Measurements from ENCODE around the gene CFL2. TPM values are rescaled to one million over a fixed set of nuclear protein-coding genes. Genes with fewer than 3 reads are reported as not detected.
A peak's percentile ranks its signal among the peaks of the same experiment; 100 is the strongest.

The CFL2 gene
- total and polyA plus RNA-seq, 2 of the 13 experiments (the other 11 are each of a cell fraction or from before 2014, with no cell fraction given): 114 to 158 TPM

DNA sequence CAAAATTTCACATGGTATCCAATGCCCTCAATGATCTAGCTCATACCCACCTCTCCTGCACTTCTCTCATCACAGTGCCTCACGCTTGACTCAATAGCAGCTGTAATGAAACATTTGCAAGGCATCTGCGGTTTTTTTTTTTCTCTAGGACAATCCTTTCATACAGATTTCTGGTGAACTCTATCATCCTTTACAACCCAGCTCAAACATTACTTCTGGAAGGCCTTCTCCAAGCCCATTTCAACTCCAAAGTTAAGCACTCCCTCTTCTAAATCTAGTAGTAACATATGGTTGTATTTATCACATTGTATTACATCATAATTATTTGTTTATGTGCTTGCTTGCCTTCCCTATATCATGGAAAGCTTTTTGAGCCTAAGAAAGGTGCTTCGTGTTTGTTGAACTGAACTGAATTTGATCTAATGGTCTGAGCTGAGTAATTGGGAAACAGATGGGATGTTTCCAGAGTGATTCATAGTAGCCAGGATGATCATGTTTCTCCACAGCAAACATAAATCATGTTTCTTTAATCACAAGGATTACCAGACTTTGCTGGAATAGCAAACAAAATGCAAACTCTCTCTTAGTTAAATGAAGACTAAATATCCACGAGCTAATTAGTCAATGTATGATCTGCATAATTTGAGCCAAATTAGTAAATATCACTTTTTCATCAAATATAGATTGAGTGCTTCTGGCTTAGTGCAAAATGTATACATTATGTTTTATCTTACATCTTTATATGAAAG is 14.3 kb downstream of the CFL2 start (continued):
- TF ChIP-seq, protein P1, sequence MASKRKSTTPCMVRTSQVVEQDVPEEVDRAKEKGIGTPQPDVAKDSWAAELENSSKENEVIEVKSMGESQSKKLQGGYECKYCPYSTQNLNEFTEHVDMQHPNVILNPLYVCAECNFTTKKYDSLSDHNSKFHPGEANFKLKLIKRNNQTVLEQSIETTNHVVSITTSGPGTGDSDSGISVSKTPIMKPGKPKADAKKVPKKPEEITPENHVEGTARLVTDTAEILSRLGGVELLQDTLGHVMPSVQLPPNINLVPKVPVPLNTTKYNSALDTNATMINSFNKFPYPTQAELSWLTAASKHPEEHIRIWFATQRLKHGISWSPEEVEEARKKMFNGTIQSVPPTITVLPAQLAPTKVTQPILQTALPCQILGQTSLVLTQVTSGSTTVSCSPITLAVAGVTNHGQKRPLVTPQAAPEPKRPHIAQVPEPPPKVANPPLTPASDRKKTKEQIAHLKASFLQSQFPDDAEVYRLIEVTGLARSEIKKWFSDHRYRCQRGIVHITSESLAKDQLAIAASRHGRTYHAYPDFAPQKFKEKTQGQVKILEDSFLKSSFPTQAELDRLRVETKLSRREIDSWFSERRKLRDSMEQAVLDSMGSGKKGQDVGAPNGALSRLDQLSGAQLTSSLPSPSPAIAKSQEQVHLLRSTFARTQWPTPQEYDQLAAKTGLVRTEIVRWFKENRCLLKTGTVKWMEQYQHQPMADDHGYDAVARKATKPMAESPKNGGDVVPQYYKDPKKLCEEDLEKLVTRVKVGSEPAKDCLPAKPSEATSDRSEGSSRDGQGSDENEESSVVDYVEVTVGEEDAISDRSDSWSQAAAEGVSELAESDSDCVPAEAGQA (IDR thresholded peaks at IDR 0.05; ENCODE audit: low read depth): no peak
- TF ChIP-seq, protein P1 (CRISPR knock-in tag; IDR thresholded peaks at IDR 0.05; ENCODE audit: borderline replicate concordance): no peak
- TF ChIP-seq ZNF414 (CRISPR knock-in tag; IDR thresholded peaks at IDR 0.05): no peak
- peak; percentile 34; the same call in 1 of the 2 replicates for TF ChIP-seq RXRB (CRISPR knock-in tag; IDR thresholded peaks at IDR 0.05; ENCODE audit: borderline replicate concordance)
- TF ChIP-seq, protein P2, sequence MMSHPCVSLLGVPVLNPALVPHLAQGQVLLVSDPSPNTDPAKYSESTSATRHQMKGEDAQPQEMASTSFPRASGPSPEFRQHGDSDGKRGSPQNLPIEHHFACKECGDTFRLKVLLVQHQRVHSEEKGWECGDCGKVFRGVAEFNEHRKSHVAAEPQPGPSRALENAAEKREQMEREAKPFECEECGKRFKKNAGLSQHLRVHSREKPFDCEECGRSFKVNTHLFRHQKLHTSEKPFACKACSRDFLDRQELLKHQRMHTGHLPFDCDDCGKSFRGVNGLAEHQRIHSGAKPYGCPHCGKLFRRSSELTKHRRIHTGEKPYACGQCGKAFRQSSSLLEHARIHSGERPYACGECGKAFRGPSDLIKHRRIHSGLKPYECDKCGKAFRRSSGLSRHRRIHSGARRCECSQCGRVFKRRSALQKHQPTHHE (CRISPR knock-in tag; IDR thresholded peaks at IDR 0.05; ENCODE audit: borderline replicate concordance): no peak
- no peak for TF ChIP-seq ZNF556 (CRISPR knock-in tag; IDR thresholded peaks at IDR 0.05; ENCODE audit: borderline replicate concordance)
- TF ChIP-seq KLF12 (CRISPR knock-in tag; IDR thresholded peaks at IDR 0.05; ENCODE audit: borderline replicate concordance): no peak
- peak; percentile 32; the same call in 1 of the 2 replicates for TF ChIP-seq IKZF5 (CRISPR knock-in tag; IDR thresholded peaks at IDR 0.05)
- TF ChIP-seq, protein P3, sequence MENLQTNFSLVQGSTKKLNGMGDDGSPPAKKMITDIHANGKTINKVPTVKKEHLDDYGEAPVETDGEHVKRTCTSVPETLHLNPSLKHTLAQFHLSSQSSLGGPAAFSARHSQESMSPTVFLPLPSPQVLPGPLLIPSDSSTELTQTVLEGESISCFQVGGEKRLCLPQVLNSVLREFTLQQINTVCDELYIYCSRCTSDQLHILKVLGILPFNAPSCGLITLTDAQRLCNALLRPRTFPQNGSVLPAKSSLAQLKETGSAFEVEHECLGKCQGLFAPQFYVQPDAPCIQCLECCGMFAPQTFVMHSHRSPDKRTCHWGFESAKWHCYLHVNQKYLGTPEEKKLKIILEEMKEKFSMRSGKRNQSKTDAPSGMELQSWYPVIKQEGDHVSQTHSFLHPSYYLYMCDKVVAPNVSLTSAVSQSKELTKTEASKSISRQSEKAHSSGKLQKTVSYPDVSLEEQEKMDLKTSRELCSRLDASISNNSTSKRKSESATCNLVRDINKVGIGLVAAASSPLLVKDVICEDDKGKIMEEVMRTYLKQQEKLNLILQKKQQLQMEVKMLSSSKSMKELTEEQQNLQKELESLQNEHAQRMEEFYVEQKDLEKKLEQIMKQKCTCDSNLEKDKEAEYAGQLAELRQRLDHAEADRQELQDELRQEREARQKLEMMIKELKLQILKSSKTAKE (CRISPR knock-in tag; IDR thresholded peaks at IDR 0.05; ENCODE audit: borderline replicate concordance): no peak
- no peak for TF ChIP-seq ZNF446 (CRISPR knock-in tag; IDR thresholded peaks at IDR 0.05)
- TF ChIP-seq, protein P4, sequence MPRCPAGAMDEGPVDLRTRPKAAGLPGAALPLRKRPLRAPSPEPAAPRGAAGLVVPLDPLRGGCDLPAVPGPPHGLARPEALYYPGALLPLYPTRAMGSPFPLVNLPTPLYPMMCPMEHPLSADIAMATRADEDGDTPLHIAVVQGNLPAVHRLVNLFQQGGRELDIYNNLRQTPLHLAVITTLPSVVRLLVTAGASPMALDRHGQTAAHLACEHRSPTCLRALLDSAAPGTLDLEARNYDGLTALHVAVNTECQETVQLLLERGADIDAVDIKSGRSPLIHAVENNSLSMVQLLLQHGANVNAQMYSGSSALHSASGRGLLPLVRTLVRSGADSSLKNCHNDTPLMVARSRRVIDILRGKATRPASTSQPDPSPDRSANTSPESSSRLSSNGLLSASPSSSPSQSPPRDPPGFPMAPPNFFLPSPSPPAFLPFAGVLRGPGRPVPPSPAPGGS (CRISPR knock-in tag; IDR thresholded peaks at IDR 0.05): no peak
- peak; percentile 52; the same call in 1 of the 2 replicates for TF ChIP-seq SMARCE1 (IDR thresholded peaks at IDR 0.05; ENCODE audit: borderline replicate concordance)
- TF ChIP-seq ELF3 (CRISPR knock-in tag; IDR thresholded peaks at IDR 0.05): 0 out of 2 replicates have a peak, but pooled peaks have one; percentile 37
- 0 out of 2 replicates have a peak, but pooled peaks have one; percentile 40 for TF ChIP-seq IRF2 (CRISPR knock-in tag; IDR thresholded peaks at IDR 0.05)
- TF ChIP-seq JUN (CRISPR knock-in tag; IDR thresholded peaks at IDR 0.05): peak; percentile 76; the same call in 1 of the 2 replicates
- no peak for TF ChIP-seq ZNF282 (IDR thresholded peaks at IDR 0.05; ENCODE audit: partially characterized antibody)

Measured in HepG2 (cell line).